HG02678 (cell line): ENCODE results near the gene IRF4.
"Not testable (repeated sequence)": the region's sequence is repeated elsewhere in the genome, so short reads cannot be mapped to it uniquely, and the experiment has no call there.

Experiments used
- ATAC-seq: cut with Tn5 transposase; IDR thresholded peaks from one replicate; pipeline ENCODE4 v1.9.1; 2021; ENCODE audit warnings: mild to moderate bottlenecking, moderate library complexity; ENCODE audit not compliant: unreplicated experiment

IRF4 gene

DNA sequence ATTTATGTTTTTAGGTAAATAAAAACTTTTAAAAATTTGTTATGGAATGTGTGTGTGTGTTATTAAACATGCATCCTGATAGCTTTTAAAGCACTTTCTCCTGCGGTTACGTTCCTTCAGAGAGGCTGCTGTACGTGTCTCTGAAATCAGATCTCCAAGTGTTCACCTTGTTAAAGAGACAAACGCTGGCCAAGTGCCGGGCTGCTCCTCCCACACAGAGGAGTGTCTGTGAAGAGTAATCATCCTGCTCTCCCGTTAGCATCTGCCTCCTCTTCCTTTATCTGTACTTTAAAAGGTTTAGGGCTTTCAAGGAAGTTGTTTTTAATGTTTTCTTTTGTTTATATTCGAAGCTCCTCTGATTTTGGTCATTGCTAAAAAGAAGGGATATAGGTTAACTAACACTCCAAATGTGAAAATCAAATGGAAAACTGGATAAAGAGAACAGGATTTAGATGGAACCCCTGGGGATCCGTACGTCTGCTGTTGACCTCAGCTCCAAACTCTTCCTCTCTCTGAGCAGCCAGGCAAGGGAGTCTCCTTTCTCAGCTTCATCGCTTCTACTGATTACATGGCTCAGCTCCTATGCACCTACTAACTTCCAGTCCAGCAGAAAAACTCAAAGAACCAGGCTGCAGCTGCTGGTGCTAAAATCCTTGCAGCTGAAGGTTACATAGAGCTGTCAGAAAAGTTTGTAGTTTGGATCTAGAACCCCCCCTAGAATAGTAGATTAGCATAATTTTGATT is 20.0 kb downstream of the IRF4 start:
- no peak for ATAC-seq

DNA sequence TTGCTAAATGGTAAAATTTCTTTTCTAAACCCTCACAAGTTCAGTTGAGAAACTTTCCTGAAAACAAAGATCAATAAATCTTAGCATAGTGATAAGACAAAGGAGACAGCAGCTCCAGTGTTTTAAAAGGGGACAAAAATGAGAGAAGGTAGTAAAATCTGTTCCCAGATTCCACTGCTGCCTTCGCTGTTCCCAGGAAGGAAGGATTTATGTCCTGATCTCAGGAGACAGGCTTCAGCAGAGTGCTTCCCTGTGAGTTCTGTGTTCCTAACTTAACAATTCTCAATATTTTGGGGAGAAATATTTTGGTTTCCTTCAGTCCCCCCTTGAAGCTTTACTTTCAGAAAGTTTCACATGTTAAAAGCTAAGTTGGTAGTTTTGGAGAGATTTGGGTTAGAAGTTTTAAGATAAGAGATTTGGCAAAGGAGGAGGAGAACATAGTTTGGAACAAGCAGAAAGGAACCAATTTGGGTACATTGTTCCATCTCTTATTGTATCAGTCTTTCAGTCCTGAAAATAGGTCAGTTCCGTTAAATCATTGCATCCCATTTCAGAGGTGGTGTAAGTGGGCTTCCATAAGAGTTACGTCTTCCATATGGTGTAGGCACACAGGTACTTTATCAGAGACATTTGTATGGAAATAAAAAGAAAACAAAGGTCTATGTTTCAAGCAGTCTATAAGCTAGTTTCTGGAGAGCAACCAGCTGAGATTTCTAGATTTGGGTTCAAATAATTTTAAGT is 20.8 kb downstream of the IRF4 start:
- ATAC-seq, result no peak

DNA sequence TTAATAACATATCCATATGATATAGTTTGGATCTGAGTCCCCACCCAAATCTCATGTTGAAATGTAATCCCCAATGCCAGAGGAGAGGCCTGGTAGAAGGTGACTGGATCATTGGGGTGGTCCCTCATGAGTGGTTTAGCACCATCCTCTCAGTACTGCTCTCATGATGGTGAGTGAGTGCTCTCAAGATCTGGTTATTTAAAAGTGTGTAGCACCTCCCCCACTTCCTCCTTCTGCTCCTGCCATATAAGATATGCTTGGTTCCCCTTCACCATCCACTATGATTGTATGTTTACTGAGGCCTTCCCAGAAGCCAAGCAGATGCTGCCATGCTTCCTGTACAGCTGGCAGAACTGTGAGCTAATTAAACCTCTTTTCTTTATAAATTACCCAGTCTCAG is 22.9 kb downstream of the IRF4 start:
- no peak for ATAC-seq

DNA sequence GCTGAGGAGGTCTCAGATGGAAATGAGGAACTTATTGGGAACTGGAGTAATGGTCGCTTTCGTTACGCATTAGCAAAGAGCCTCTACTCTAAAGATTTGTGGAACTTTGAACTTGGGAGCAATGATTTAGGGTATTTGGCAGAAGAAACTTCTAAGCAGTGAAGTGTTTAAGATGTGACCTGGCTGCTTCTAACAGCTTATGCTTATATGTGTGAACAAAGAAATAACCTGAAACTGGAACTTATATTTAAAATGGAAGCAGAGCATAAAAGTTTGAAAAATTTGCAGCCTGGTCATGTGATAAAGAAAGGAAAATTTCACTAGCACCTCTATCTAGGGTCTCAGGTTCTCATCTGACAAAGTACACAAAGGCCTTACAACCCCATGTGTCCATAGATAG is 23.5 kb downstream of the IRF4 start:
- ATAC-seq, result no peak

DNA sequence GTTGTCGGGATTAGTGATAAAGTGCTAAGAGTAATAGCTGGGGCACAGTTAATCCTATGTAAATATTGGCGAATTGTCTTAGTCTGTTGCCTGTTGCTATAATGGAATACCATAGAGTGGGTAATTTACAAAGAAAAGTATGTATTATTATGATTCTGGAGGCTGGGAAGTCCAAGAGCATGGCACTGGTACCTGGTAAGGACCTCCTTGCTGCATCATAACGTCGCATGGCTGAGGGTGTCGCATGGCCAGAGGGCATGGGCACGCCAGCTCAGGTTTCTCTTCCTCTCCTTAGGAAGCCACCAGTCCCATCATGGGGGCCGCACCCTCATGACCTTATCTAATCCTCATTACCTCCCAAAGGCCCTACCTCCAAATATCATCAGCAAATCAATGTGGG is 29.7 kb downstream of the IRF4 start:
- no peak for ATAC-seq

DNA sequence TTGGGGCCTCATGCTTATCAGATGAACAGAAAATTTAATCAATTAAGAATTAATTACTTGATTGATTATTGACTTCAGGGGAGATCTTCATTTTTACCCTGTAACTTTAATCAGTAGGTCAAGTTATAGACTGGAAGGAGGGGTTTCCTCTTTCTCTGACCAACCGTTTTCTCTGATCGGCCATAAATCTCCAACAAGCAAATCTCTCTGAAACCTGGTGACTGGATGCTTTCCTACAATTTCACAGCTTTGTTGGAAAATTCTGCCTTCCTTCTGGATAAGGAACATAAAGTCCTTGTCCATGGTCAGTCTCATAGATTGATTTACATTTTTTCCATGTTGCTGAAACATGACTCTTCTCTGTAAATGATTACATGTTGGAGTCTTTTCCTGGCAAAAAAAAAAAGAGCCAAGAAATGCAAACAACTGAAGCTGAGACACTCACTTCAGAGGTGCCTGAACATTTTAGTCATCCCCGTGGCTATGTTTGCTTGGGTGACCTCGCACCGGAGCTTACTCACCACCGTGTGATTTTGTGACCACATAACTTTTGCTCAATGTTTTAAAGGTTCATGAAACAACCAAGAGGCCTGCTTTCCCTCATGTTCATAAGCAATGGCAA is 31.0 kb downstream of the IRF4 start:
- peak; percentile 72 for ATAC-seq

DNA sequence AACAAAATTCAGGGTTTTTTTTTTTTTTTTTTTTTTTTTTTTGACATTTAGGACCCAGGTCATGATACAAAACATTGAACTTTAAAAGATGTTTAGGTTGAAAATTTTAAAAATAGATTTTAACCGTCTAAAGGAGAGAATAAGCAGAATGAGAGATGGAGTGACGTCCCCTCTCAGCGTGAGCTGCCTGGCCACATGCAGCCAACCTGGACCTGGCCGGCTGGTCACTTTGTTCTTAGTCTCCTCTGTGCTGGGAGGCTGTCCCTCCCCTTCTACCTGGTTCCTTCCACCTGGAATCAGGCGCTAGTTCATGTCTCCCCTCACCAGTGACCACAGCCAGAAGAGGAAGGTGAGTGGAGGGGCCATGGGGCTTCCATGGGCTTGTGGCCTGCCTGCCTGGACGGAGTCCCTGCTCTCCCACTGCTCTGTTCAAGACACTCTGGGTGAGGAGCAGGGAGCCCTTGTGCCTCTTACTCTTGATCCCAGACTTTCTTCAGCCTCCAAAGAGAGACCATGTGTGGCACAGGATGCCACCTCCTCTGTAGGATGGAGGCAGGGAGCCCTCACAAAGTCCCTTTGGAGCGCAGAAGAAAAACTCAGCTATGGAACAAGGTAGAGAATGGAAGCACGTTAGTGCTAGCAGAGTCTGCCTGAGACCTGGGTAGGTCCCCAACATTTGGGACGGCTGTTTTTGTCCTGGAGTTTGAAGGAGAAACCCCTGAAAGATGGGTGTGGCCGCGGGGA is 31.7 kb downstream of the IRF4 start:
- ATAC-seq, result no peak

DNA sequence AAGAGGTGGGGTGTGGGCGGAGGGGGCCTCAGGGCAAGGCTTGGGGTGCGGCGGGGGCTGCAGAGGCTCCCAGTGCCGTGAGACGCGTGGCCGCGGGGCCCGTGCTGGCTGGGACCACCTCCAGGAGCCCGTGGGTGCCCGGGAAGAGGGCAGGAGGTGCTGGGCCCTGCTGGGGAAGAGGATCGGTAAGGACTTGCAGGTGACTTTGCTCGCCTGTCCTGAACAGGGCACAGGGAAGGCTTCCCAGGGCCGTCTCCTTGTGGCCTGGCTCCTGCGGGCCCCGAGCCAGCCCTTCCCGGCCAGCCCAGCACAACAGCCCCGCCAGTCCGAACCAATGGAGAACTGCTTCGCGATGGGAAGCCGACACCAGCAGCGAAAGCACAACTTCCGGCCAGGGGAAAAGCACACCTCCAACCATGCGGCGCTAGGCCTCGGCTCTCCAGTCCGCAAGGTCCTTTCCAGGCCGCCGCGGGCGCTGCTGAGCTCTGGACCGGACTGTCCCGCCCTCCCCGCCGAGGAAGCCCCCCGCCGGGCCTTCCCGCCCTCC is 32.3 kb downstream of the IRF4 start:
- no peak for ATAC-seq

DNA sequence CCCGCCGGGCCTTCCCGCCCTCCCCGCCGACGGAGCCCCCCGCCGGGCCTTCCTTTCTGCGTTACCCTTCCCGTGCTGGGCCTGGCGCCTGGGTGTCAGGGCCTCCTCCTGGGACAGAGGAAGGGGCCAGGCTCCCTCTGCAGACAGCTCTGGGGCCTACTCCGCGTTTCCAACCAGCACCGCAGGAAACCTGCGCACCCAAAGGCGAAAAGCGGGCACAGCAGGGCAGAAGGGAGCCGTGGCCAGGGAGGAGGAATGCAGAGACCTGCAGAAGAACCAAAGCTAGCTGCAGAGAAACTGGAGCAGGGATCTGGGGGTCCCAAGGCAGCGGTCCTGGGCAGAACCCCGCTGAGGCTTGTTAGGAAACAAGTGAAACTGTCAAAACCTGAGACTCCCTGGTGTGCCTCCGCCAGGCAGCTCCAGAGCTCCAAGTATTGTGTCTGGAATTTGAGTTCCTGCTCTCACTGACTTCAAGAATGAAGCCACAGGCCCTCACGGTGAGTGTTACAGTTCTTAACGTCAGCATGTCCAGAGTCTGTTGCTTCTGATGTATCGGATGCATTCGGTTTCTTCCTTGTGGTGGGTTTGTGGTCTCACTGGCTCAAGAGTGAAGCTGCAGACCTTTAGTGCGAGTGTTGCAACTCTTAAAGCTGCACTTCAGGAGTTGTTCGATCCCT is 33.3 kb downstream of the IRF4 start:
- ATAC-seq, result no peak

DNA sequence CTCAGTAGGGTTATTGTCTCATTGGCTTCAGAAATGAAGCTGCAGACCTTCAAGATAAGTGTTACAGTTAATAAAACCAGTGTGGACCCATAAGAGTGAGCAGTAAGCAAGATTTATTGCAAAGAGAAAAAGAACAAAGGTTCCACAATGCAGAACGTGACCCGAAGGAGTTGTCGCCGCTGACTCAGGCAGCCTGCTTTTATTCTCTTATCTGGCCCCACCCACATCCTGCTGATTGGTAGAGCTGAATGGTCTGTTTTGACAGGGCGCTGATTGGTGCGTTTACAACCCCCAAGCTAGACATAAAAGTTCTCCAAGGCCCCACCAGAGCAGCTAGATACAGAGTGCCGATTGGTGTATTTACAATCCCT is 33.9 kb downstream of the IRF4 start:
- ATAC-seq, result not testable (repeated sequence)

DNA sequence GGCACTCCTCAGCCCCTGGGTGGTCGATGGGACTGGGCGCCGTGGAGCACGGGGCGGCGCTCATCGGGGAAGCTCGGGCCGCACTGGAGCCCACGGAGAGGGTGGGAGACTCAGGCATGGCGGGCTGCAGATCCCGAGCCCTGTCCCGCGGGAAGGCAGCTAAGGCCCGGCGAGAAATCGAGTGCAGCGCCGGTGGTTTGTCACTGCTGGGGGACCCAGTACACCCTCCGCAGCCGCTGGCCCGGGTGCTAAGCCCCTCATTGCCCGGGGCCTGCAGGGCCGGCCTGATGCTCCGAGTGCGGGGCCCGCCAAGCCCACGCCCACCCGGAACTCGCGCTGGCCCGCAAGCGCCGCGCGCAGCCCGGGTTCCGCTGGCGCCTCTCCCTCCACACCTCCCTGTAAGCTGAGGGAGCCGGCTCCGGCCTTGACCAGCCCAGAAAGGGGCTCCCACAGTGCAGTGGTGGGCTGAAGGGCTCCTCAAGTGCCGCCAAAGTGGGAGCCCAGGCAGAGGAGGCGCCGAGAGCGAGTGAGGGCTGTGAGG is 34.7 kb downstream of the IRF4 start:
- ATAC-seq, result not testable (repeated sequence)

DNA sequence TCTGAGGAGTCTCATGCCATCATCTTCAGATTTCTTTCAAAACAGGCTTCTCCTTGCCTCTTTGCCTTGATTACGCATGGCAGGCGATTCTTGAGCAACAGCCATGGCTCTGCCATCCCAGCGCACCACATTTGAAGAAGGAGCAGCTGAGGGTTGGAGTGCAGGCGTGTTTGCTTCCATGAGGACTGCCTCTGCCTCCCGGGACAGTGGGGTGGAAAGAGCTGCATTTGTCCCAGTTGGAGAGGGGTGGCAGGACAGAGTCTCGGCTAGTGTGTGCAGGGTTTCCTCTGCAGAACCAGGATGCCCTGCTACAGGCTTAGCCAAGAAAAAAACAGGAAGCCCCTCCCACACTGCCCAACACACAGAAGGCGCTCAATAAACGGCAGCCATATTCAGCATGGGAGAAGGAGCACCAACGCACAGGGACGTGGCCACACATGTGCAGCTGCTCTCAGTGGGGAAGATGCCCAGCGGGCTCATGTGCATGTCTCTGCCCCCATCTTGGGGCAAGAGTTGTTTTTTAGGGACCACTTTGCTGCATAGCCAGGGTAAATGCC is 36.6 kb downstream of the IRF4 start:
- no peak for ATAC-seq

DNA sequence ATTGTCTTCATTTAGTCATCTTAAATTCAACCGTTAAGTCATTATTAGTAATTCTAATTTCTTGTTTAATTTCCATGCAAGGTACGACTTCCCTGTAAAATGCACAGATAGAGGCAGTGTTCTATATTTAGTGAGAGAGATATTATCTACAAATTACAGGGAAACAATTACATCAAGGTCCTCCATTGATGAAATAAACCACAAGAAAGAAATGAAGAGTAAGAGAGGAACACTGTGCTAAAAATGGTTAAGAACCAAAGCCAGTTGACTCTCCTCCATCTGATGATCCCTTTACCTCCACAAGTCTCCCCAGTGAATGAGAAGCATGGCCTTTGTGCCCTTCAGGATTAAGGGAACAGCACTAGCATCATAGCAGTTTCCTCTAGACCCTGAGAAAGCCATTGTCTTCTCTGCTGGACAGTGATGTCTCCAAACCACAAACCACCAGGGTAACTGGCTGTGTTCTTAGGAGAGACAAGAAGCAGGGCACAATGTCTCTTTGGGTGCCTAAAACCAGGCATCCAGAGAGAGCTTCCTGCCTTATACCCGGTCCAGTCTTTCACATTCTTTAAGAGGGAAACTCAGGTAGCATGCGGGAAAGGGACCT is 38.1 kb downstream of the IRF4 start:
- ATAC-seq, result no peak

DNA sequence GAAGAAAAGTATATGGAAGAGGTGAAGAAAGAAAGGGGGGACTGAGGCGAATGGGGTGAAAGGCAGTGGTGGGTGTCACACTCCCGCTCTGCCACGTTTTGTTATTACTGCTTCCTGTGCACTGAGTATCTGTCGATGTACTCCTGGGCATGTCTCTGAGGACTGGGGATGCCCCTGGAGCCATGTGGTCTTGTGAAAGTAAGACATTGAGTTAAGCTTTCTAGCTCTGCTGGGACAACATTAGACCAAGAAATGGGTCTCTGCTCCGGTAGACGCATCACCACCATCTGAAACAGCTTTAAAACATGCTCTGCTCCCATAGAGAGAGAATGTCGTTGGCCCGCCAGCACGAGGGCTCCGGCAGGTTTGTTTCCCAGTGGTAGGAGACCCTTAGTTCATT is 40.0 kb downstream of the IRF4 start:
- peak; percentile 49 for ATAC-seq

DNA sequence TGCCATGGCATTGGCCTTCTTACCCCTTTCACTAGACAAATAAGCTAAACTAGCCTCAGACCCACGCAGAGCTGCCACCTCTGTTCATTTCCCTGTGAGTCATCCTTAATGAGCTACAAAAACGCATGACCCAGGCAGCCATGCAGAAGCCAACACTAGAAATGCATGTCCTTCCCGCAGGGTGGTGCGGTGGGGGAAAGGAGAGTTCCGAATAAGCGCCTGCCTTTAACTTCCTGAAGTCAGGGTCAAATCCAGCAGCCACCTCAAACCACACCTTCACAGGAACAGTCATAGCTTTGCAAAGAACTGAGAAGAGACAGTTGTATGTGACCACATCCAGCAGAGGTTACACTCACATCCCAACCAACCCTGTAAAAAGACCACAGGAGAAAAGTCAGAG is 40.4 kb downstream of the IRF4 start:
- no peak for ATAC-seq

DNA sequence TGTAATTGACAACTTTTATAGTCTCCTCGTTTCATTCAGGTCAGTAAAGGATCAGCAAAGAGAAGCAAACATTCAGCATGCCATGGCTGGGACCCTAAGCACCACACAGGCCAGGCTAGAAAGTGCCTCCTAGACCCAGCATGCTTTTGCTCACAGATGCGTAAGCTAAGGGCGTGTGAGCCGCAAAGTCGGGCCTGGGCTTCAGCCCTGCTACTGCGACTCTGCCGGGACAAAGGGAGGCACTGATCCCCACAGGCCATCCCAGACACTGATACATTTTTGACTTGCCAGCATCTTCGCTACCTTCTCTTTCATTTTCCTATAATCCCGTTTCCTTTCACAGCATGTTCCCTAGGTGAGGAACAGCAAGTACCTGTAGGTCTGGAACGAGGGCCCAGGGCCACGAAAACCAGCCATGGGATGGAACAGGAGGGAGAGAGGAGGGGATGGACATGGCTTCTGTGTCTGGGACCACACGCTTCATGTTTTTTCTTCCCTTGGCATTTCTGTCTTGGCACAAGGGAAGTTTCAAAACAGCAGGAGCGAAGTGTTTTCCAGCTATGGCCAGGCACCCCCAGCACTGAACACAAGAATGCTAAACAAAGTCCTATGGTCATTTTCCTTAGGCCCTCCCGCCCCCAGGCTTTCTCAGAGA is 42.6 kb downstream of the IRF4 start:
- ATAC-seq, result no peak

DNA sequence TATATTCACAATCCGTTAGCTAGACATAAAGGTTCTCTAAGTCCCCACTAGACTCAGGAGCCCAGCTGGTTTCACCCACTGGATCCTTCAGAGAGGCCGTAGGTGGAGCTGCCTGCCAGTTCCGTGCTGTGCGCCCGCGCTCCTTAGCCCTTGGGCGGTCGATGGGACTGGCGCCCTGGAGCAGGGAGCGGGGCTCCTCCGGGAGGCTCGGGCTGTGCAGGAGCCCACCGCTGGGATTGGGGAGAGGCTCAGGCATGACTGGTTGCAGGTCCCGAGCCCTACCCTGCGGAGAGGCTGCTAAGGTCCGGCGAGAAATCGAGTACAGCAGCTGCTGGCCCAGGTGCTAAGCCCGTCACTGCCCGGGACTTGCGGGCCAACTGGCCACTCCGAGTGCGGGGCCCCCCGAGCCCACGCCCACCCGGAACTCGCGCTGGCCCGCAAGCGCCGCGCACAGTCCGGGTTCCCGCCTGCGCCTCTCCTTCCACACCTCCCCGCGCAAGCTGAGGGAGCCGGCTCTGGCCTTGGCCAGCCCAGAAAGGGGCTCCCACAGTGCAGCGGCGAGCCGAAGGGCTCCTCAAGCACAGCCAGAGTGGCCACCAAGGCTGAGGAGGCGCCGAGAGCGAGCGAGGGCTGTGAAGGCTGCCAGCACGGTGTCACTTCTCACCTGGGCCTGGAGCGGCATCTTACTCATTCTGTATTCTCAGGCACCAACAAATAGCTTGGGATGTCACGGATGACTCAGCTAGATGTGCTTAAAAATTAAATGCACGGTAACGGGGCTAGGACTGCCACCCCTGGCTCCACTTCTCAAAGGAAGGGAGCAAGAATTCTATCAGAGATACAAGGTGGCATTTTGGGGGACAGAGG is 44.1 kb downstream of the IRF4 start:
- no peak for ATAC-seq
